Left ventricle myocardium inferior (tissue), 1 donor: ENCODE results near the gene GRAP2. TPM values are rescaled to one million over a fixed set of nuclear protein-coding genes. Genes with fewer than 3 reads are reported as not detected.
A peak's percentile ranks its signal among the peaks of the same experiment; 100 is the strongest.

Source experiments
- DNase-seq: peaks from one replicate; pipeline ENCODE4 v3.0.0-alpha.2; 2020
- H3K27ac ChIP-seq: fragments of 200-600 bp; replicated peaks from 2 replicates; pipeline ENCODE4 v1.8.0; 2021
- H3K27me3 ChIP-seq: fragments of 200-600 bp; 2 replicates; pipeline ENCODE4 v1.8.0; 2021; ENCODE audit warnings: low read depth
- H3K36me3 ChIP-seq: fragments of 200-600 bp; 2 replicates; pipeline ENCODE4 v1.8.0; 2021
- H3K4me1 ChIP-seq: fragments of 200-600 bp; 2 replicates; pipeline ENCODE4 v1.8.0; 2021
- H3K4me3 ChIP-seq: fragments of 200-600 bp; 2 replicates; pipeline ENCODE4 v1.8.0; 2021; ENCODE audit warnings: mild to moderate bottlenecking, moderate library complexity
- H3K9me3 ChIP-seq: fragments of 200-600 bp; replicated peaks from 2 replicates; pipeline ENCODE4 v1.8.0; 2021
- CTCF ChIP-seq: fragments of 200-600 bp; IDR thresholded peaks from 2 replicates; pipeline ENCODE4 v1.8.0; 2021; ENCODE audit warnings: antibody characterized with exemption, mild to moderate bottlenecking, borderline replicate concordance
- intact Hi-C: fragments of 100-400 bp; cut with micrococcal nuclease; formaldehyde crosslinking; loops from one replicate; pipeline ENCODE4 v1.11.0; 2022
- total RNA-seq: library from RNA; stranded (reverse); fragmentation: NEBNext Ultra II Directional; extraction: Animal tissue kit (Norgen Biotek cat#: 25700); gene quantifications from one replicate; pipeline ENCODE4 v1.2.1, GENCODE V29; 2021
- donor health status: DM: no; HTN: yes; CAD: no; lungs with severe emphysema.

Gene GRAP2
- total RNA-seq, 1 donor from 2014 or later: 1.6 TPM

GRCh38 chr22:39996732-39997131 lies 95.8 kb downstream of the GRAP2 start:
- Histone ChIP-seq H3K27me3 (peaks cover 41% of the 10 kb centered on the region), H3K27ac (peak overlapping the region; percentile 49)

GRCh38 chr22:39997421-39997820 lies 96.5 kb downstream of the GRAP2 start:
- H3K27me3 ChIP-seq: peaks cover 36% of the 10 kb centered on the region
- no peak for DNase-seq

More at GRCh38 chr22:39996732-39997131, 95.8 kb downstream of the GRAP2 start:
- DNase-seq: no peak
- Histone ChIP-seq H3K4me1 (peaks cover 46% of the 10 kb centered on the region), H3K9me3 (no peaks in the 10 kb centered on the region), H3K4me3 (no peak overlapping the region), H3K36me3 (no peaks in the 10 kb centered on the region)
- intact Hi-C loops: no loop called here
- no peak for TF ChIP-seq CTCF

GRCh38 chr22:39997939-39998726 lies 97.2 kb downstream of the GRAP2 start:
- H3K27me3 ChIP-seq: peaks cover 29% of the 10 kb centered on the region
- no peak for TF ChIP-seq CTCF
- H3K4me3 ChIP-seq: no peak overlapping the region
- DNase-seq: peak; percentile 35
- H3K36me3 ChIP-seq: no peaks in the 10 kb centered on the region
- H3K9me3 ChIP-seq: no peaks in the 10 kb centered on the region
- intact Hi-C loops: no loop called here
- H3K4me1 ChIP-seq: peaks cover 32% of the 10 kb centered on the region
- peak overlapping the region; percentile 31 for H3K27ac ChIP-seq

More at GRCh38 chr22:39997421-39997820, 96.5 kb downstream of the GRAP2 start:
- H3K4me1 ChIP-seq: peaks cover 40% of the 10 kb centered on the region
- H3K4me3 ChIP-seq: no peak overlapping the region
- H3K9me3 ChIP-seq: no peaks in the 10 kb centered on the region
- TF ChIP-seq CTCF: no peak
- no peaks in the 10 kb centered on the region for H3K36me3 ChIP-seq
- intact Hi-C loops: no loop called here
- peak overlapping the region; percentile 31 for H3K27ac ChIP-seq

- intact Hi-C loops: no loop called here
- Histone ChIP-seq H3K36me3 (no peaks in the 10 kb centered on the region), H3K9me3 (no peaks in the 10 kb centered on the region), H3K4me3 (no peak overlapping the region), H3K4me1 (peaks cover 30% of the 10 kb centered on the region), H3K27ac (no peak overlapping the region), H3K27me3 (peaks cover 18% of the 10 kb centered on the region)
- no peak for TF ChIP-seq CTCF
- no peak for DNase-seq
These were observed 98.4 kb downstream of the GRAP2 start for GRCh38 chr22:39999144-39999757.

GRCh38 chr22:40000171-40000570 lies 99.3 kb downstream of the GRAP2 start:
- no peak for DNase-seq
- Histone ChIP-seq H3K9me3 (no peaks in the 10 kb centered on the region), H3K27me3 (peaks cover 10% of the 10 kb centered on the region), H3K4me3 (no peak overlapping the region), H3K27ac (no peak overlapping the region), H3K4me1 (peaks cover 28% of the 10 kb centered on the region), H3K36me3 (no peaks in the 10 kb centered on the region)
- TF ChIP-seq CTCF: no peak
- intact Hi-C loops: no loop called here
